Keratinocyte (primary cell): Measurements from ENCODE around the gene ABCG1. TPM values are rescaled to one million over a fixed set of nuclear protein-coding genes. Genes with fewer than 3 reads are reported as not detected.

ENCODE experiments used
- DNase-seq: peaks from one replicate; pipeline ENCODE4 v3.0.0-alpha.2; 2011; ENCODE audit warnings: low read depth, missing footprints, low spot score
- FAIRE-seq: peaks from 2 replicates; lab custom pipeline; 2011; peaks lifted over from hg19 to GRCh38; lab: Jason Lieb, UNC
- H2AFZ ChIP-seq: 2 replicates; pipeline ENCODE4 v1.6.0; 2012; ENCODE audit warnings: low read length, control low read depth, inconsistent platforms; ENCODE audit not compliant: control insufficient read depth
- H3K27ac ChIP-seq: 2 replicates; pipeline ENCODE4 v1.5.1; 2011; ENCODE audit warnings: low read length; ENCODE audit not compliant: control insufficient read depth, insufficient read depth
- H3K27me3 ChIP-seq: 3 replicates; pipeline ENCODE4 v1.6.0; 2011; ENCODE audit warnings: low read length; ENCODE audit not compliant: control insufficient read depth, insufficient read depth; ENCODE audit errors: extremely low read depth
- H3K36me3 ChIP-seq, 2 experiments: 2 replicates in 1 of 2; 3 replicates in 1 of 2; pipeline ENCODE4 v1.5.1; 2011; ENCODE audit warnings: low read length in 2 of 2, mild to moderate bottlenecking in 1 of 2; ENCODE audit not compliant: control insufficient read depth in 2 of 2, insufficient read depth in 2 of 2; ENCODE audit errors: extremely low read depth in 1 of 2
- H3K4me1 ChIP-seq: 3 replicates; pipeline ENCODE4 v1.5.1; 2011; ENCODE audit warnings: low read length; ENCODE audit not compliant: control insufficient read depth, insufficient read depth; ENCODE audit errors: extremely low read depth
- H3K4me2 ChIP-seq: 3 replicates; pipeline ENCODE4 v1.6.0; 2011; ENCODE audit warnings: low read depth, low read length; ENCODE audit not compliant: control insufficient read depth, insufficient read depth; ENCODE audit errors: extremely low read depth
- H3K4me3 ChIP-seq, 3 experiments: fragments of 200-600 bp in 1 of 3; sonication (generic) in 1 of 3; 2 replicates in 2 of 3; 3 replicates in 1 of 3; pipeline ENCODE4 v1.5.1; 2011 to 2016; ENCODE audit warnings: low read length in 3 of 3, mild to moderate bottlenecking in 3 of 3, control low read depth in 2 of 3, inconsistent platforms in 1 of 3, low read depth in 1 of 3, mixed read lengths in 1 of 3, mixed run types in 1 of 3, moderate library complexity in 1 of 3; ENCODE audit not compliant: control insufficient read depth in 2 of 3, insufficient read depth in 2 of 3; ENCODE audit errors: extremely low read depth in 1 of 3
- H3K79me2 ChIP-seq: 2 replicates; pipeline ENCODE4 v1.6.0; 2012; ENCODE audit warnings: low read length; ENCODE audit not compliant: control insufficient read depth, insufficient read depth
- H3K9ac ChIP-seq: 3 replicates; pipeline ENCODE4 v1.6.0; 2011; ENCODE audit warnings: low read length; ENCODE audit not compliant: control insufficient read depth, insufficient read depth; ENCODE audit errors: extremely low read depth
- H3K9me1 ChIP-seq: 3 replicates; pipeline ENCODE4 v1.6.0; 2011; ENCODE audit warnings: low read length; ENCODE audit not compliant: control insufficient read depth, insufficient read depth; ENCODE audit errors: extremely low read depth
- H3K9me3 ChIP-seq: 2 replicates; pipeline ENCODE4 v1.5.1; 2012; ENCODE audit warnings: low read depth, low read length; ENCODE audit not compliant: control insufficient read depth
- H4K20me1 ChIP-seq: 3 replicates; pipeline ENCODE4 v1.6.0; 2011; ENCODE audit warnings: low read length; ENCODE audit not compliant: control insufficient read depth, insufficient read depth; ENCODE audit errors: extremely low read depth
- EZH2 ChIP-seq: IDR thresholded peaks from one replicate; pipeline ENCODE4 v1.6.1; 2012; ENCODE audit warnings: inconsistent platforms, mild to moderate bottlenecking, low read length, moderate library complexity
- dilution Hi-C: fragments of 300-500 bp; cut with MboI; formaldehyde crosslinking; loops from one replicate; pipeline ENCODE4 v1.7.0; 2020; ENCODE audit warnings: low sequenced_read_pairs; ENCODE audit not compliant: extremely low pct_ligation_motif_present
- polyA plus RNA-seq, 5 experiments: library from polyadenylated mRNA; depleted of rRNA in 3 of 5; stranded (reverse) in 3 of 5; stranded (forward) in 1 of 5; unstranded in 1 of 5; fragments of >200 nt; gene quantifications; 1 replicate in 1 of 5; 2 replicates in 3 of 5; 3 replicates in 1 of 5; pipeline versions ENCODE4 v1.2.1 to v1.2.3, GENCODE V29; 2011 to 2012; ENCODE audit warnings: missing spikeins in 2 of 5, low read depth in 1 of 5, low replicate concordance in 1 of 5
- TF ChIP-seq, protein P1 (sequence below), 3 experiments: IDR thresholded peaks in 1 of 3; conservative IDR thresholded peaks in 1 of 3; optimal IDR thresholded peaks in 1 of 3; 2 replicates in 2 of 3; 3 replicates in 1 of 3; pipeline versions ENCODE3 to v1.5.1; 2011; ENCODE audit warnings: low read length in 3 of 3, mild to moderate bottlenecking in 3 of 3, moderate library complexity in 2 of 3, control low read depth in 1 of 3, inconsistent platforms in 1 of 3; ENCODE audit not compliant: insufficient read depth in 2 of 3; ENCODE audit errors: extremely low read depth in 1 of 3

Gene ABCG1
- polyA plus RNA-seq, 1 donor (not counting 4 experiments of a cell fraction or from before 2014, with no cell fraction given), result 3.3 TPM

GRCh38 chr21:42319851-42320572 is 101.1 kb downstream of the ABCG1 start:
- no peak overlapping the region for H3K27ac ChIP-seq
- no peaks in the 10 kb centered on the region for H3K9me3 ChIP-seq
- no peak for DNase-seq
- dilution Hi-C loops, result no loop called here
- H3K79me2 ChIP-seq, result no peaks in the 10 kb centered on the region
- H3K4me3 ChIP-seq, result no peak overlapping the region
- no peaks in the 10 kb centered on the region for H3K9me1 ChIP-seq
- no peak for FAIRE-seq
- TF ChIP-seq EZH2, result no peak
- TF ChIP-seq, protein P1, sequence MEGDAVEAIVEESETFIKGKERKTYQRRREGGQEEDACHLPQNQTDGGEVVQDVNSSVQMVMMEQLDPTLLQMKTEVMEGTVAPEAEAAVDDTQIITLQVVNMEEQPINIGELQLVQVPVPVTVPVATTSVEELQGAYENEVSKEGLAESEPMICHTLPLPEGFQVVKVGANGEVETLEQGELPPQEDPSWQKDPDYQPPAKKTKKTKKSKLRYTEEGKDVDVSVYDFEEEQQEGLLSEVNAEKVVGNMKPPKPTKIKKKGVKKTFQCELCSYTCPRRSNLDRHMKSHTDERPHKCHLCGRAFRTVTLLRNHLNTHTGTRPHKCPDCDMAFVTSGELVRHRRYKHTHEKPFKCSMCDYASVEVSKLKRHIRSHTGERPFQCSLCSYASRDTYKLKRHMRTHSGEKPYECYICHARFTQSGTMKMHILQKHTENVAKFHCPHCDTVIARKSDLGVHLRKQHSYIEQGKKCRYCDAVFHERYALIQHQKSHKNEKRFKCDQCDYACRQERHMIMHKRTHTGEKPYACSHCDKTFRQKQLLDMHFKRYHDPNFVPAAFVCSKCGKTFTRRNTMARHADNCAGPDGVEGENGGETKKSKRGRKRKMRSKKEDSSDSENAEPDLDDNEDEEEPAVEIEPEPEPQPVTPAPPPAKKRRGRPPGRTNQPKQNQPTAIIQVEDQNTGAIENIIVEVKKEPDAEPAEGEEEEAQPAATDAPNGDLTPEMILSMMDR (optimal IDR thresholded peaks at IDR 0.05 in 1 of 3, IDR thresholded peaks at IDR 0.05 in 1 of 3, conservative IDR thresholded peaks at IDR 0.05 in 1 of 3; ENCODE audit: extremely low read depth in 1 of 3, insufficient read depth in 2 of 3, low read length in 3 of 3), result no peak
- no peaks in the 10 kb centered on the region for H4K20me1 ChIP-seq
- H3K36me3 ChIP-seq, result no peaks in the 10 kb centered on the region
- H3K4me2 ChIP-seq, result no peak overlapping the region
- peaks cover 12% of the 10 kb centered on the region for H3K27me3 ChIP-seq
- H2AFZ ChIP-seq, result no peak overlapping the region
- H3K4me1 ChIP-seq, result no peaks in the 10 kb centered on the region
- H3K9ac ChIP-seq, result no peak overlapping the region

GRCh38 chr21:42320791-42321190 is 101.9 kb downstream of the ABCG1 start:
- dilution Hi-C loops, result no loop called here
- no peaks in the 10 kb centered on the region for H3K9me1 ChIP-seq
- no peaks in the 10 kb centered on the region for H3K4me1 ChIP-seq
- peaks cover 8% of the 10 kb centered on the region for H3K27me3 ChIP-seq
- H4K20me1 ChIP-seq, result no peaks in the 10 kb centered on the region
- H3K79me2 ChIP-seq, result no peaks in the 10 kb centered on the region
- no peak for FAIRE-seq
- H3K4me3 ChIP-seq, result no peak overlapping the region
- H3K27ac ChIP-seq, result no peak overlapping the region
- no peaks in the 10 kb centered on the region for H3K9me3 ChIP-seq
- H3K36me3 ChIP-seq, result no peaks in the 10 kb centered on the region
- H3K9ac ChIP-seq, result no peak overlapping the region
- H2AFZ ChIP-seq, result no peak overlapping the region
- TF ChIP-seq, protein P1 (optimal IDR thresholded peaks at IDR 0.05 in 1 of 3, IDR thresholded peaks at IDR 0.05 in 1 of 3, conservative IDR thresholded peaks at IDR 0.05 in 1 of 3; ENCODE audit: extremely low read depth in 1 of 3, insufficient read depth in 2 of 3, low read length in 3 of 3), result no peak
- no peak for TF ChIP-seq EZH2
- no peak for DNase-seq
- no peak overlapping the region for H3K4me2 ChIP-seq
